GM13976 (cell line): ENCODE measurements around the gene STK4.
"Not testable (repeated sequence)": the region's sequence is repeated elsewhere in the genome, so short reads cannot be mapped to it uniquely, and the experiment has no call there.

Experiments
- DNase-seq: peaks from one replicate; pipeline ENCODE4 v3.0.0; 2012; ENCODE audit warnings: low spot score
- CTCF ChIP-seq: IDR thresholded peaks from 2 replicates; pipeline ENCODE4 v1.5.1; 2012; ENCODE audit warnings: borderline replicate concordance, mild to moderate bottlenecking; ENCODE audit not compliant: insufficient read depth; ENCODE audit errors: extremely low read depth, missing control alignments, control extremely low read depth
- in situ Hi-C: fragments of 300-500 bp; cut with MboI; formaldehyde crosslinking; loops from one replicate; pipeline ENCODE4 v1.12.0; 2022; ENCODE audit warnings: low sequenced_read_pairs, mixed read lengths, inconsistent platforms; ENCODE audit not compliant: unreplicated experiment

The STK4 gene

GRCh38 chr20:45056473-45057173 lies 90.3 kb downstream of the STK4 start:
- no peak for TF ChIP-seq CTCF
- DNase-seq, result no peak
- in situ Hi-C loops, result no loop called here

GRCh38 chr20:45058168-45058850 lies 92.0 kb downstream of the STK4 start:
- in situ Hi-C loops, result no loop called here
- TF ChIP-seq CTCF, result no peak
- no peak for DNase-seq

GRCh38 chr20:45059022-45059728 lies 92.9 kb downstream of the STK4 start:
- TF ChIP-seq CTCF, result no peak
- DNase-seq, result no peak
- in situ Hi-C loops, result no loop called here

- DNase-seq, result no peak
- TF ChIP-seq CTCF, result no peak
- in situ Hi-C loops, result no loop called here
Observed at GRCh38 chr20:45060294-45060693, 94.0 kb downstream of the STK4 start.

- in situ Hi-C loops, result no loop called here
- no peak for TF ChIP-seq CTCF
Observed at GRCh38 chr20:45061244-45061643, 94.9 kb downstream of the STK4 start.

GRCh38 chr20:45063107-45063506 lies 96.8 kb downstream of the STK4 start:
- DNase-seq, in situ Hi-C loops: not testable (repeated sequence)

More at GRCh38 chr20:45061244-45061643, 94.9 kb downstream of the STK4 start:
- no peak for DNase-seq

GRCh38 chr20:45064812-45065211 lies 98.5 kb downstream of the STK4 start:
- no peak for TF ChIP-seq CTCF
- no peak for DNase-seq
- in situ Hi-C loops, result no loop called here
